GM06990 (cell line): ENCODE results near the gene QSOX1.

Experiments
- DNase-seq: peaks from one replicate; pipeline ENCODE4 v3.0.0-alpha.2; 2011; ENCODE audit not compliant: insufficient read length; ENCODE audit errors: extremely low read depth
- H3K27me3 ChIP-seq: replicated peaks from 2 replicates; pipeline ENCODE4 v1.6.0; 2011; ENCODE audit warnings: low read length; ENCODE audit not compliant: control insufficient read depth, insufficient read depth
- H3K36me3 ChIP-seq: 2 replicates; pipeline ENCODE4 v1.5.1; 2011; ENCODE audit warnings: low read length; ENCODE audit not compliant: control insufficient read depth, insufficient read depth
- H3K4me3 ChIP-seq: replicated peaks from 2 replicates; pipeline ENCODE4 v1.5.1; 2011; ENCODE audit warnings: low read depth, mild to moderate bottlenecking, control low read depth, low read length
- CTCF ChIP-seq: IDR thresholded peaks from 2 replicates; pipeline ENCODE4 v1.5.1; 2011; ENCODE audit warnings: low read length, control low read depth, mild to moderate bottlenecking, inconsistent platforms; ENCODE audit not compliant: insufficient read depth, poor library complexity, severe bottlenecking

The QSOX1 gene

GRCh38 chr1:180244840-180245239 lies 90.2 kb downstream of the QSOX1 start:
- TF ChIP-seq CTCF = no peak
- no peak overlapping the region for H3K4me3 ChIP-seq
- H3K27me3 ChIP-seq = no peaks in the 10 kb centered on the region; the same call in 1 of the 2 replicates
- no peaks in the 10 kb centered on the region for H3K36me3 ChIP-seq
- DNase-seq = no peak

- no peak for DNase-seq
- no peak for TF ChIP-seq CTCF
- H3K27me3 ChIP-seq = no peaks in the 10 kb centered on the region
- no peaks in the 10 kb centered on the region for H3K36me3 ChIP-seq
- H3K4me3 ChIP-seq = no peak overlapping the region
Measured at GRCh38 chr1:180246579-180246978, 91.9 kb downstream of the QSOX1 start.

- H3K36me3 ChIP-seq = no peaks in the 10 kb centered on the region
- no peak for DNase-seq
- no peak for TF ChIP-seq CTCF
- no peak overlapping the region for H3K4me3 ChIP-seq
- no peaks in the 10 kb centered on the region for H3K27me3 ChIP-seq
Measured at GRCh38 chr1:180247061-180247460, 92.4 kb downstream of the QSOX1 start.

GRCh38 chr1:180247580-180247979 lies 92.9 kb downstream of the QSOX1 start:
- no peak for TF ChIP-seq CTCF
- no peaks in the 10 kb centered on the region for H3K36me3 ChIP-seq
- no peak overlapping the region for H3K4me3 ChIP-seq
- no peaks in the 10 kb centered on the region for H3K27me3 ChIP-seq
- DNase-seq = no peak

- Histone ChIP-seq H3K36me3 (no peaks in the 10 kb centered on the region), H3K27me3 (no peaks in the 10 kb centered on the region), H3K4me3 (no peak overlapping the region)
- no peak for TF ChIP-seq CTCF
- DNase-seq = no peak
Measured at GRCh38 chr1:180248176-180248575, 93.5 kb downstream of the QSOX1 start.
